ENCODE measurements around the gene TBC1D14. TPM values are rescaled to one million over a fixed set of nuclear protein-coding genes. Genes with fewer than 3 reads are reported as not detected.

Gene TBC1D14
- total RNA-seq, 1 experiment from 2014 or later = 50.2 TPM

DNA sequence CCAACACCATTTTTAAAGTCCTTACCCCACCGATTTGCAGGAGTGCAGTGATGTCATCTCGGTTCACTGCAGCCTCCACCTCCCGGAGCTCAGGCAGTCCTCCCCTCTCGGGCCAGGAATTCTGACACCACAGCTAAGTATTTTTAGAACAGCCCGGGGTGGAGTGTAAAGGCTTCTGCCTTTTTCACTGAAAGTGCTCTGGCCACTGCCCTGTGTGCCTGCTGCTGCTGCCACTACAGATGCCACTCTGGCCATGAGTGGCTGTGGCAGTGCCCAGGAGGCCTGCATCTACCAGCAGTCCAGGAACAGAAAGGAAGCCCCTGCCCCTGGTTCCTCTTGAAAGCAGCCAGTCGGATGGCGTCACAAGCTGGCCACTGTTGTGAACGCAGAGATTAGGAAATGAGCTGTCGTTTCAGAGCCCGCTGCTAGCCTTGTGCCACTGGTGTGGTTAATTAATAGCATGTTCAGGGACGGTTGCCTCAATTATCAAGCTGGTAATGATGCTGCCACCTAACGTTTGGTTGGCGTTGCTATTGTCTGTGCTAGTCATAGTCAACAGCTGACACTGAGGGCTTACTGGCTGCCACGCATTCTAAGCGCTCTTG, 23.6 kb upstream of the TBC1D14 start:
- Mint-ChIP-seq H3K27ac (peak overlapping the region in 1 of 3 experiments; percentile 46; a peak in 2 of 7 replicates), H3K9me3 (peaks cover 9% of the 10 kb centered on the region in 2 experiments; a peak in 4 of 5 replicates), H3K4me1 (peaks cover 11 to 18% of the 10 kb centered on the region in 2 experiments), H3K4me3 (no peak overlapping the region), H3K27me3 (ENCODE audit: low read depth) (peaks cover 2% of the 10 kb centered on the region; the same call in 1 of the 2 replicates), H3K36me3 (ENCODE audit: insufficient read depth in 1 of 3, low read depth in 3 of 3) (peaks cover 13 to 31% (median 28%) of the 10 kb centered on the region in 3 experiments)
- Histone ChIP-seq H2AK5ac (ENCODE audit: insufficient read length, low read length) (no peak overlapping the region), H2BK12ac (ENCODE audit: insufficient read length, low read depth, low read length) (no peak overlapping the region), H3K4me2 (ENCODE audit: insufficient read depth, insufficient read length, low read length) (no peak overlapping the region), H3K23ac (ENCODE audit: insufficient read length, low read depth, low read length) (no peak overlapping the region), H3K56ac (ENCODE audit: insufficient read length, low read depth, low read length) (no peak overlapping the region), H4K8ac (replicated peaks; ENCODE audit: insufficient read length, low read depth, low read length) (no peak overlapping the region), H3K79me2 (ENCODE audit: insufficient read depth, low read length) (no peaks in the 10 kb centered on the region), H4K20me1 (ENCODE audit: control insufficient read depth, insufficient read depth, insufficient read length) (no peaks in the 10 kb centered on the region), H2BK20ac (ENCODE audit: low read depth, low read length, poor library complexity, severe bottlenecking) (no peak overlapping the region), H3K14ac (ENCODE audit: insufficient read depth, low read length) (no peak overlapping the region), H2AFZ (ENCODE audit: low read length) (no peak overlapping the region), H3K18ac (ENCODE audit: insufficient read length, low read depth, low read length) (no peak overlapping the region), H3K23me2 (ENCODE audit: insufficient read length, low read depth, low read length, poor library complexity, severe bottlenecking) (no peaks in the 10 kb centered on the region), H3K9me3 (ENCODE audit: control insufficient read depth, low read depth, low read length) (no peaks in the 10 kb centered on the region), H3K4ac (ENCODE audit: low read depth, low read length) (no peak overlapping the region), H4K5ac (ENCODE audit: insufficient read length, low read depth, low read length) (no peak overlapping the region), H3K27me3 (ENCODE audit: insufficient read depth, low read length) (no peaks in the 10 kb centered on the region), H3T11ph (ENCODE audit: low read length) (no peak overlapping the region), H3K79me1 (ENCODE audit: insufficient read depth, low read depth, low read length, poor library complexity, severe bottlenecking) (no peaks in the 10 kb centered on the region), H2BK15ac (ENCODE audit: low read depth, low read length) (no peak overlapping the region), H2BK120ac (ENCODE audit: low read depth, low read length, poor library complexity, severe bottlenecking) (no peak overlapping the region), H3K9ac (ENCODE audit: extremely low read depth, insufficient read length, low read length) (no peak overlapping the region), H3K4me1 (ENCODE audit: insufficient read depth, low read length) (no peaks in the 10 kb centered on the region; the same call in 1 of the 2 replicates), H3K27ac (ENCODE audit: insufficient read length, low read depth, low read length) (no peak overlapping the region), H4K91ac (ENCODE audit: insufficient read length, low read depth, low read length) (no peak overlapping the region), H2BK5ac (ENCODE audit: insufficient read length, low read length) (no peak overlapping the region)
- WGBS (ENCODE audit: extremely low coverage, insufficient read length, low lambda C conversion rate) = no CpG with 5 or more reads among the region's 15 CpGs
- no peak for DNase-seq
- TF ChIP-seq, protein P1, sequence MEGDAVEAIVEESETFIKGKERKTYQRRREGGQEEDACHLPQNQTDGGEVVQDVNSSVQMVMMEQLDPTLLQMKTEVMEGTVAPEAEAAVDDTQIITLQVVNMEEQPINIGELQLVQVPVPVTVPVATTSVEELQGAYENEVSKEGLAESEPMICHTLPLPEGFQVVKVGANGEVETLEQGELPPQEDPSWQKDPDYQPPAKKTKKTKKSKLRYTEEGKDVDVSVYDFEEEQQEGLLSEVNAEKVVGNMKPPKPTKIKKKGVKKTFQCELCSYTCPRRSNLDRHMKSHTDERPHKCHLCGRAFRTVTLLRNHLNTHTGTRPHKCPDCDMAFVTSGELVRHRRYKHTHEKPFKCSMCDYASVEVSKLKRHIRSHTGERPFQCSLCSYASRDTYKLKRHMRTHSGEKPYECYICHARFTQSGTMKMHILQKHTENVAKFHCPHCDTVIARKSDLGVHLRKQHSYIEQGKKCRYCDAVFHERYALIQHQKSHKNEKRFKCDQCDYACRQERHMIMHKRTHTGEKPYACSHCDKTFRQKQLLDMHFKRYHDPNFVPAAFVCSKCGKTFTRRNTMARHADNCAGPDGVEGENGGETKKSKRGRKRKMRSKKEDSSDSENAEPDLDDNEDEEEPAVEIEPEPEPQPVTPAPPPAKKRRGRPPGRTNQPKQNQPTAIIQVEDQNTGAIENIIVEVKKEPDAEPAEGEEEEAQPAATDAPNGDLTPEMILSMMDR (conservative IDR thresholded peaks at IDR 0.05) = peak; percentile 37; the same call in 2 of the 3 replicates
